Measurements from ENCODE around the gene THAP6.

- no peak for TF ChIP-seq EZH2phosphoT487 (IDR thresholded peaks at IDR 0.05; ENCODE audit: insufficient read depth, low read depth)
- no peak for TF ChIP-seq EZH2 (IDR thresholded peaks at IDR 0.05; ENCODE audit: insufficient read depth, poor library complexity, severe bottlenecking)
These were observed 43.4 kb downstream of the THAP6 start for GRCh38 chr4:75557696-75558095.

Data from GM23248 (cell line).